HS-27A (cell line): ENCODE data around the gene PAK1IP1.
"Not testable (repeated sequence)": the region's sequence is repeated elsewhere in the genome, so short reads cannot be mapped to it uniquely, and the experiment has no call there.

Experiments
- DNase-seq: peaks from one replicate; pipeline ENCODE4 v3.0.0-alpha.2; 2012; ENCODE audit warnings: low read depth, missing footprints

The PAK1IP1 gene

GRCh38 chr6:10694302-10695085, at the start of gene PAK1IP1, which contains the start of gene C6orf52:
Gene PAK1IP1 (plus strand): TSS chr6:10694972. CDS start chr6:10694986, 14 bp downstream.
Gene C6orf52 (minus strand): TSS chr6:10694616. CDS start chr6:10687550, 7,066 bp downstream.
- peak; percentile 83 for DNase-seq

GRCh38 chr6:10655508-10656055, 39.2 kb upstream of the PAK1IP1 start:
- no peak for DNase-seq

- no peak for DNase-seq
These were observed 35.7 kb upstream of the PAK1IP1 start for GRCh38 chr6:10658910-10659698.

- no peak for DNase-seq
These were observed 34.9 kb upstream of the PAK1IP1 start for GRCh38 chr6:10659699-10660348.

GRCh38 chr6:10660431-10661191, 34.2 kb upstream of the PAK1IP1 start:
- DNase-seq = not testable (repeated sequence)

GRCh38 chr6:10662207-10662606, 32.6 kb upstream of the PAK1IP1 start:
- no peak for DNase-seq

GRCh38 chr6:10662742-10663141, 32.0 kb upstream of the PAK1IP1 start:
- no peak for DNase-seq

GRCh38 chr6:10665595-10665994, 29.2 kb upstream of the PAK1IP1 start:
- not testable (repeated sequence) for DNase-seq

GRCh38 chr6:10668126-10668917, 26.4 kb upstream of the PAK1IP1 start:
- no peak for DNase-seq

GRCh38 chr6:10676403-10676802, 18.4 kb upstream of the PAK1IP1 start:
- no peak for DNase-seq

- no peak for DNase-seq
These were observed 16.3 kb upstream of the PAK1IP1 start for GRCh38 chr6:10678456-10678855.

GRCh38 chr6:10681795-10682194, 13.0 kb upstream of the PAK1IP1 start:
- no peak for DNase-seq

- DNase-seq = no peak
These were observed 12.3 kb upstream of the PAK1IP1 start for GRCh38 chr6:10682355-10682988.

GRCh38 chr6:10684618-10685017, 10.2 kb upstream of the PAK1IP1 start:
- no peak for DNase-seq

GRCh38 chr6:10685092-10685915, 9.5 kb upstream of the PAK1IP1 start:
- no peak for DNase-seq

GRCh38 chr6:10686901-10687300, 7.9 kb upstream of the PAK1IP1 start:
- no peak for DNase-seq

- no peak for DNase-seq
These were observed 7.2 kb upstream of the PAK1IP1 start for GRCh38 chr6:10687582-10687981.

- DNase-seq = no peak
These were observed 3.9 kb upstream of the PAK1IP1 start for GRCh38 chr6:10690651-10691445.
